Inflammatory macrophage treated with lipopolysaccharide for 1 hour (primary cell): ENCODE data around the gene PRDM2.
A peak's percentile ranks its signal among the peaks of the same experiment; 100 is the strongest.

ENCODE experiments used
- DNase-seq, 2 donors: peaks; one replicate each; pipeline ENCODE4 v3.0.0-alpha.2; 2020 to 2022

The PRDM2 gene

GRCh38 chr1:13793088-13793730 lies 93.2 kb downstream of the PRDM2 start:
- no peak for DNase-seq

- DNase-seq: no peak
These were observed 94.5 kb downstream of the PRDM2 start for GRCh38 chr1:13794231-13795187.

- DNase-seq: no peak
These were observed 97.4 kb downstream of the PRDM2 start for GRCh38 chr1:13797397-13797796.

GRCh38 chr1:13798120-13798519 lies 98.1 kb downstream of the PRDM2 start:
- no peak for DNase-seq

GRCh38 chr1:13799502-13800283 lies 99.7 kb downstream of the PRDM2 start:
- DNase-seq: peak in 1 of 2 donors; percentile 12

GRCh38 chr1:13801232-13801631 lies 101.2 kb downstream of the PRDM2 start:
- no peak for DNase-seq

GRCh38 chr1:13801655-13802486 lies 101.9 kb downstream of the PRDM2 start:
- DNase-seq: no peak

GRCh38 chr1:13802782-13803545 lies 103.0 kb downstream of the PRDM2 start:
- DNase-seq: no peak

- DNase-seq: no peak
These were observed 103.7 kb downstream of the PRDM2 start for GRCh38 chr1:13803546-13804239.

GRCh38 chr1:13804240-13804633 lies 104.2 kb downstream of the PRDM2 start:
- no peak for DNase-seq

- no peak for DNase-seq
These were observed 105.4 kb downstream of the PRDM2 start for GRCh38 chr1:13805431-13805830.

- DNase-seq: no peak
These were observed 106.1 kb downstream of the PRDM2 start for GRCh38 chr1:13806108-13806507.

- DNase-seq: no peak
These were observed 107.2 kb downstream of the PRDM2 start for GRCh38 chr1:13807209-13807608.

- DNase-seq: no peak
These were observed 108.7 kb downstream of the PRDM2 start for GRCh38 chr1:13808729-13809131.

GRCh38 chr1:13809461-13810159 lies 109.6 kb downstream of the PRDM2 start:
- no peak for DNase-seq

- no peak for DNase-seq
These were observed 112.7 kb downstream of the PRDM2 start for GRCh38 chr1:13812456-13813397.

GRCh38 chr1:13813398-13814012 lies 113.5 kb downstream of the PRDM2 start:
- peak in 1 of 2 donors; percentile 24 for DNase-seq

- no peak for DNase-seq
These were observed 114.1 kb downstream of the PRDM2 start for GRCh38 chr1:13814131-13814530.
